PC-9 (cell line): Measurements from ENCODE around the gene COL13A1. TPM values are rescaled to one million over a fixed set of nuclear protein-coding genes. Genes with fewer than 3 reads are reported as not detected.

Experiments used
- BruUV-seq: library from RNA; stranded (reverse); fragments of 400-500 nt; replicated peaks from 2 replicates; lab custom pipeline; 2021; lab: Mats Ljungman, UMichigan
- CTCF ChIA-PET: fragments of 300-600 bp; sonication (Branson Sonifier 250); formaldehyde crosslinking; loops from one replicate; lab custom pipeline; 2022; ENCODE audit warnings: antibody characterized with exemption; lab: Charles Lee
- POLR2A ChIA-PET: fragments of 300-600 bp; sonication (Branson Sonifier 250); formaldehyde crosslinking; loops from one replicate; lab custom pipeline; 2022; ENCODE audit warnings: antibody characterized with exemption; ENCODE audit not compliant: unreplicated experiment; lab: Charles Lee
- DNase-seq, 2 experiments: peaks; one replicate each; pipeline versions ENCODE4 v3.0.0 to v3.0.0-alpha.2; 2015 to 2022; ENCODE audit warnings: mixed read lengths in 1 of 2
- H2AFZ ChIP-seq: fragments of 200-600 bp; sonication (generic); 2 replicates; pipeline ENCODE4 v1.8.1; 2017; ENCODE audit warnings: antibody characterized with exemption
- H3F3A ChIP-seq: fragments of 200-600 bp; sonication (generic); 2 replicates; pipeline ENCODE4 v1.8.1; 2017; ENCODE audit warnings: antibody characterized with exemption, mild to moderate bottlenecking, low read depth; ENCODE audit not compliant: insufficient read depth
- H3K27ac ChIP-seq: fragments of 200-600 bp; sonication (generic); 2 replicates; pipeline ENCODE4 v1.6.1; 2016; ENCODE audit warnings: mixed run types
- H3K27me3 ChIP-seq: fragments of 200-600 bp; sonication (generic); 2 replicates; pipeline ENCODE4 v1.6.1; 2016; ENCODE audit warnings: low read depth, mixed run types; ENCODE audit not compliant: insufficient read depth
- H3K36me3 ChIP-seq: fragments of 200-600 bp; sonication (generic); 2 replicates; pipeline ENCODE4 v1.6.1; 2016; ENCODE audit warnings: low read depth, mixed run types
- H3K4me1 ChIP-seq: fragments of 200-600 bp; sonication (generic); replicated peaks from 2 replicates; pipeline ENCODE4 v1.6.1; 2016; ENCODE audit warnings: mixed run types; ENCODE audit not compliant: insufficient read depth
- H3K4me2 ChIP-seq: fragments of 200-600 bp; sonication (generic); 2 replicates; pipeline ENCODE4 v1.6.1; 2017; ENCODE audit warnings: mixed run types
- H3K4me3 ChIP-seq: fragments of 200-600 bp; sonication (generic); 2 replicates; pipeline ENCODE4 v1.6.1; 2016; ENCODE audit warnings: mixed run types
- H3K79me2 ChIP-seq: fragments of 200-600 bp; sonication (generic); 2 replicates; pipeline ENCODE4 v1.6.1; 2017; ENCODE audit warnings: low read depth, mixed run types
- H3K9me2 ChIP-seq: fragments of 200-600 bp; sonication (generic); 2 replicates; pipeline ENCODE4 v1.8.1; 2017; ENCODE audit warnings: mild to moderate bottlenecking; ENCODE audit not compliant: insufficient read depth
- H3K9me3 ChIP-seq: fragments of 200-600 bp; sonication (generic); 2 replicates; pipeline ENCODE4 v1.8.1; 2016; ENCODE audit warnings: low read depth; ENCODE audit not compliant: insufficient read depth
- H4K20me1 ChIP-seq: fragments of 200-600 bp; sonication (generic); 2 replicates; pipeline ENCODE4 v1.8.1; 2017; ENCODE audit not compliant: insufficient read depth
- CTCF ChIP-seq: fragments of 200-600 bp; sonication (generic); conservative IDR thresholded peaks from 2 replicates; pipeline ENCODE4 v1.6.1; 2017; ENCODE audit warnings: mixed run types, antibody characterized with exemption, mild to moderate bottlenecking, moderate library complexity
- EZH2 ChIP-seq: fragments of 200-600 bp; sonication (generic); IDR thresholded peaks from 2 replicates; pipeline ENCODE4 v1.8.0; 2017; ENCODE audit warnings: antibody characterized with exemption, low read depth
- intact Hi-C: fragments of 100-400 bp; cut with micrococcal nuclease; formaldehyde crosslinking; loops from one replicate; pipeline ENCODE4 v1.10.0; 2022; ENCODE audit not compliant: unreplicated experiment
- total RNA-seq: library from RNA; stranded (reverse); gene quantifications from 2 replicates; pipeline ENCODE4 v1.2.3, GENCODE V29; 2021

Gene COL13A1
- total RNA-seq, 1 experiment from 2014 or later, result 1.6 TPM

- H3K79me2 ChIP-seq, result no peaks in the 10 kb centered on the region
- H3K4me1 ChIP-seq, result no peaks in the 10 kb centered on the region
- no peak overlapping the region for H3K4me2 ChIP-seq
- POLR2A ChIA-PET, result interaction anchor here (0.5 kb wide), 1 partner anchor 29 kb away, joined by 3 read pairs; no protein-coding TSS in a partner anchor
- H3K27me3 ChIP-seq, result no peaks in the 10 kb centered on the region
- TF ChIP-seq EZH2 (no peak), CTCF (no peak)
- H3F3A ChIP-seq, result no peaks in the 10 kb centered on the region
- H3K4me3 ChIP-seq, result no peak overlapping the region
- no peak overlapping the region for H3K27ac ChIP-seq
- no peaks in the 10 kb centered on the region for H4K20me1 ChIP-seq
- CTCF ChIA-PET, result no interaction called here
- no peaks in the 10 kb centered on the region for H3K9me3 ChIP-seq
- intact Hi-C loops, result no loop called here
- no peak overlapping the region for H2AFZ ChIP-seq
- no peaks in the 10 kb centered on the region for H3K9me2 ChIP-seq
- no peaks in the 10 kb centered on the region for H3K36me3 ChIP-seq
- no TSS peak for BruUV-seq
- no peak for DNase-seq
Observed at GRCh38 chr10:69928339-69928738, 126.6 kb downstream of the COL13A1 start.

GRCh38 chr10:69929575-69929974 is 127.9 kb downstream of the COL13A1 start:
- no TSS peak for BruUV-seq
- TF ChIP-seq CTCF (no peak), EZH2 (no peak)

GRCh38 chr10:69934768-69935167 is 133.1 kb downstream of the COL13A1 start:
- H3K36me3 ChIP-seq, result no peaks in the 10 kb centered on the region
- ChIA-PET CTCF (interaction anchor here (0.7 kb wide), 2 partner anchors 142 to 207 kb away, joined by 3 read pairs; no protein-coding TSS in a partner anchor), POLR2A (interaction anchor here (0.7 kb wide), 2 partner anchors 15 to 190 kb away, joined by 3 to 9 read pairs; no protein-coding TSS in a partner anchor)
- H4K20me1 ChIP-seq, result no peaks in the 10 kb centered on the region
- H3K9me3 ChIP-seq, result no peaks in the 10 kb centered on the region
- no peak overlapping the region for H3K4me3 ChIP-seq
- no peaks in the 10 kb centered on the region for H3K27me3 ChIP-seq
- H3F3A ChIP-seq, result no peaks in the 10 kb centered on the region
- H3K4me2 ChIP-seq, result no peak overlapping the region
- intact Hi-C loops, result no loop called here
- no peak overlapping the region for H2AFZ ChIP-seq
- BruUV-seq, result no TSS peak
- no peaks in the 10 kb centered on the region for H3K4me1 ChIP-seq
- no peak overlapping the region for H3K27ac ChIP-seq
- H3K79me2 ChIP-seq, result no peaks in the 10 kb centered on the region
- no peak for DNase-seq
- TF ChIP-seq CTCF (no peak), EZH2 (no peak)
- H3K9me2 ChIP-seq, result no peaks in the 10 kb centered on the region

More at GRCh38 chr10:69929575-69929974, 127.9 kb downstream of the COL13A1 start:
- POLR2A ChIA-PET, result no interaction called here
- no peaks in the 10 kb centered on the region for H3F3A ChIP-seq
- H3K36me3 ChIP-seq, result no peaks in the 10 kb centered on the region
- H4K20me1 ChIP-seq, result no peaks in the 10 kb centered on the region
- CTCF ChIA-PET, result interaction anchor here (0.5 kb wide), 1 partner anchor 166 kb away, joined by 4 read pairs; no protein-coding TSS in a partner anchor
- H3K9me2 ChIP-seq, result no peaks in the 10 kb centered on the region
- no peaks in the 10 kb centered on the region for H3K79me2 ChIP-seq
- no peaks in the 10 kb centered on the region for H3K9me3 ChIP-seq
- H3K27ac ChIP-seq, result no peak overlapping the region
- intact Hi-C loops, result no loop called here
- H3K27me3 ChIP-seq, result no peaks in the 10 kb centered on the region
- H3K4me1 ChIP-seq, result no peaks in the 10 kb centered on the region
- DNase-seq, result no peak
- H3K4me2 ChIP-seq, result no peak overlapping the region
- H2AFZ ChIP-seq, result no peak overlapping the region
- H3K4me3 ChIP-seq, result no peak overlapping the region
